ENCODE data around the gene SCN1B.

Gene SCN1B

GRCh38 chr19:35076657-35077056, 46.4 kb downstream of the SCN1B start:
- TF ChIP-seq CTCF (IDR thresholded peaks at IDR 0.05; ENCODE audit: low read length, missing control alignments), result no peak
- DNase-seq (ENCODE audit: low read depth), result no peak
- no peak overlapping the region for H3K4me3 ChIP-seq (replicated peaks; ENCODE audit: low read depth, low read length)

GRCh38 chr19:35077411-35078223, 47.3 kb downstream of the SCN1B start:
- no peak overlapping the region for H3K4me3 ChIP-seq (replicated peaks; ENCODE audit: low read depth, low read length)
- no peak for TF ChIP-seq CTCF (IDR thresholded peaks at IDR 0.05; ENCODE audit: low read length, missing control alignments)
- DNase-seq (ENCODE audit: low read depth), result no peak

GRCh38 chr19:35079826-35080225, 49.6 kb downstream of the SCN1B start:
- no peak overlapping the region for H3K4me3 ChIP-seq (replicated peaks; ENCODE audit: low read depth, low read length)
- no peak for TF ChIP-seq CTCF (IDR thresholded peaks at IDR 0.05; ENCODE audit: low read length, missing control alignments)
- DNase-seq (ENCODE audit: low read depth), result no peak

- TF ChIP-seq CTCF (IDR thresholded peaks at IDR 0.05; ENCODE audit: low read length, missing control alignments), result no peak
- no peak overlapping the region for H3K4me3 ChIP-seq (replicated peaks; ENCODE audit: low read depth, low read length)
- no peak for DNase-seq (ENCODE audit: low read depth)
Measured at GRCh38 chr19:35080613-35081170, 50.4 kb downstream of the SCN1B start.

GRCh38 chr19:35081201-35081600, 50.9 kb downstream of the SCN1B start:
- H3K4me3 ChIP-seq (replicated peaks; ENCODE audit: low read depth, low read length), result no peak overlapping the region
- DNase-seq (ENCODE audit: low read depth), result no peak
- TF ChIP-seq CTCF (IDR thresholded peaks at IDR 0.05; ENCODE audit: low read length, missing control alignments), result no peak

GRCh38 chr19:35083691-35084508, 53.6 kb downstream of the SCN1B start:
- DNase-seq (ENCODE audit: low read depth), result no peak
- no peak for TF ChIP-seq CTCF (IDR thresholded peaks at IDR 0.05; ENCODE audit: low read length, missing control alignments)
- H3K4me3 ChIP-seq (replicated peaks; ENCODE audit: low read depth, low read length), result no peak overlapping the region
